ENCODE data around the gene CREB5. TPM values are rescaled to one million over a fixed set of nuclear protein-coding genes. Genes with fewer than 3 reads are reported as not detected.

CREB5 gene
- total RNA-seq, 1 experiment from 2014 or later: 1.3 TPM

DNA sequence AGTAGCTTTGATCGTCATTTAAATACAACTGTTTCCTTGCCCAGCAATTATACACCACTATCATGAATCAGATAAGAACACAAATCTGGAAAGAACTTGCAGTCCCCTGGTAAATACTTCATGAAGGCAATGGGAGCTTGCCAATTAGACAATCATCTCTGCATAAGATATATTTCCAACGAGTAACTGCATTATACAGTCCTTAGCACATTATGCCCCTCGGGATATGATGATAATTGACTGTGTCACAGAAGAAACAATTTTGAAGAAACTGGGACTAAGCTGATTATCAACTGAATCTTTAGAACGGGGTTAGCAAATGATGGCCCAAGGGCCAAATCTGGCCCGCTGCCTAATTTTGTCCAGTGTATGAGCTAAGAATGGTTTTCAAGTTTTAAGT is 390.1 kb downstream of the CREB5 start:
- ChIA-PET CTCF (no interaction called here), POLR2A (no interaction called here)
- ATAC-seq (no peak), DNase-seq (ENCODE audit: low spot score) (no peak)
- TF ChIP-seq, protein P1, sequence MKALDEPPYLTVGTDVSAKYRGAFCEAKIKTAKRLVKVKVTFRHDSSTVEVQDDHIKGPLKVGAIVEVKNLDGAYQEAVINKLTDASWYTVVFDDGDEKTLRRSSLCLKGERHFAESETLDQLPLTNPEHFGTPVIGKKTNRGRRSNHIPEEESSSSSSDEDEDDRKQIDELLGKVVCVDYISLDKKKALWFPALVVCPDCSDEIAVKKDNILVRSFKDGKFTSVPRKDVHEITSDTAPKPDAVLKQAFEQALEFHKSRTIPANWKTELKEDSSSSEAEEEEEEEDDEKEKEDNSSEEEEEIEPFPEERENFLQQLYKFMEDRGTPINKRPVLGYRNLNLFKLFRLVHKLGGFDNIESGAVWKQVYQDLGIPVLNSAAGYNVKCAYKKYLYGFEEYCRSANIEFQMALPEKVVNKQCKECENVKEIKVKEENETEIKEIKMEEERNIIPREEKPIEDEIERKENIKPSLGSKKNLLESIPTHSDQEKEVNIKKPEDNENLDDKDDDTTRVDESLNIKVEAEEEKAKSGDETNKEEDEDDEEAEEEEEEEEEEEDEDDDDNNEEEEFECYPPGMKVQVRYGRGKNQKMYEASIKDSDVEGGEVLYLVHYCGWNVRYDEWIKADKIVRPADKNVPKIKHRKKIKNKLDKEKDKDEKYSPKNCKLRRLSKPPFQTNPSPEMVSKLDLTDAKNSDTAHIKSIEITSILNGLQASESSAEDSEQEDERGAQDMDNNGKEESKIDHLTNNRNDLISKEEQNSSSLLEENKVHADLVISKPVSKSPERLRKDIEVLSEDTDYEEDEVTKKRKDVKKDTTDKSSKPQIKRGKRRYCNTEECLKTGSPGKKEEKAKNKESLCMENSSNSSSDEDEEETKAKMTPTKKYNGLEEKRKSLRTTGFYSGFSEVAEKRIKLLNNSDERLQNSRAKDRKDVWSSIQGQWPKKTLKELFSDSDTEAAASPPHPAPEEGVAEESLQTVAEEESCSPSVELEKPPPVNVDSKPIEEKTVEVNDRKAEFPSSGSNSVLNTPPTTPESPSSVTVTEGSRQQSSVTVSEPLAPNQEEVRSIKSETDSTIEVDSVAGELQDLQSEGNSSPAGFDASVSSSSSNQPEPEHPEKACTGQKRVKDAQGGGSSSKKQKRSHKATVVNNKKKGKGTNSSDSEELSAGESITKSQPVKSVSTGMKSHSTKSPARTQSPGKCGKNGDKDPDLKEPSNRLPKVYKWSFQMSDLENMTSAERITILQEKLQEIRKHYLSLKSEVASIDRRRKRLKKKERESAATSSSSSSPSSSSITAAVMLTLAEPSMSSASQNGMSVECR (CRISPR knock-in tag; IDR thresholded peaks at IDR 0.05; ENCODE audit: borderline replicate concordance): no peak
- TF ChIP-seq TEAD1 (CRISPR knock-in tag; IDR thresholded peaks at IDR 0.05) (no peak), GABPB1 (CRISPR knock-in tag; IDR thresholded peaks at IDR 0.05) (no peak), NFATC4 (CRISPR knock-in tag; IDR thresholded peaks at IDR 0.05) (no peak), GRHL2 (CRISPR knock-in tag; IDR thresholded peaks at IDR 0.05; ENCODE audit: insufficient replicate concordance, severe bottlenecking) (no peak), ZNF671 (CRISPR knock-in tag; IDR thresholded peaks at IDR 0.05) (no peak), ZNF423 (CRISPR knock-in tag; IDR thresholded peaks at IDR 0.05) (no peak), SMAD4 (CRISPR knock-in tag; IDR thresholded peaks at IDR 0.05) (no peak), TP53 (CRISPR knock-in tag; IDR thresholded peaks at IDR 0.05) (no peak), CBFB (CRISPR knock-in tag; IDR thresholded peaks at IDR 0.05; ENCODE audit: low read depth) (no peak)
- TF ChIP-seq, protein P2, sequence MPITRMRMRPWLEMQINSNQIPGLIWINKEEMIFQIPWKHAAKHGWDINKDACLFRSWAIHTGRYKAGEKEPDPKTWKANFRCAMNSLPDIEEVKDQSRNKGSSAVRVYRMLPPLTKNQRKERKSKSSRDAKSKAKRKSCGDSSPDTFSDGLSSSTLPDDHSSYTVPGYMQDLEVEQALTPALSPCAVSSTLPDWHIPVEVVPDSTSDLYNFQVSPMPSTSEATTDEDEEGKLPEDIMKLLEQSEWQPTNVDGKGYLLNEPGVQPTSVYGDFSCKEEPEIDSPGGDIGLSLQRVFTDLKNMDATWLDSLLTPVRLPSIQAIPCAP (CRISPR knock-in tag; IDR thresholded peaks at IDR 0.05): no peak
- TF ChIP-seq, protein P3, sequence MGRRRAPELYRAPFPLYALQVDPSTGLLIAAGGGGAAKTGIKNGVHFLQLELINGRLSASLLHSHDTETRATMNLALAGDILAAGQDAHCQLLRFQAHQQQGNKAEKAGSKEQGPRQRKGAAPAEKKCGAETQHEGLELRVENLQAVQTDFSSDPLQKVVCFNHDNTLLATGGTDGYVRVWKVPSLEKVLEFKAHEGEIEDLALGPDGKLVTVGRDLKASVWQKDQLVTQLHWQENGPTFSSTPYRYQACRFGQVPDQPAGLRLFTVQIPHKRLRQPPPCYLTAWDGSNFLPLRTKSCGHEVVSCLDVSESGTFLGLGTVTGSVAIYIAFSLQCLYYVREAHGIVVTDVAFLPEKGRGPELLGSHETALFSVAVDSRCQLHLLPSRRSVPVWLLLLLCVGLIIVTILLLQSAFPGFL (CRISPR knock-in tag; IDR thresholded peaks at IDR 0.05; ENCODE audit: borderline replicate concordance): no peak
- TF ChIP-seq, protein P4, sequence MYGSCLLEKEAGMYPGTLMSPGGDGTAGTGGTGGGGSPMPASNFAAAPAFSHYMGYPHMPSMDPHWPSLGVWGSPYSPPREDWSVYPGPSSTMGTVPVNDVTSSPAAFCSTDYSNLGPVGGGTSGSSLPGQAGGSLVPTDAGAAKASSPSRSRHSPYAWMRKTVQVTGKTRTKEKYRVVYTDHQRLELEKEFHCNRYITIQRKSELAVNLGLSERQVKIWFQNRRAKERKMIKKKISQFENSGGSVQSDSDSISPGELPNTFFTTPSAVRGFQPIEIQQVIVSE (CRISPR knock-in tag; IDR thresholded peaks at IDR 0.05; ENCODE audit: borderline replicate concordance): no peak
- Mint-ChIP-seq H3K4me1 (no peaks in the 10 kb centered on the region), H3K36me3 (no peaks in the 10 kb centered on the region), H3K4me3 (no peak overlapping the region), H3K27ac (no peak overlapping the region), H3K27me3 (ENCODE audit: low read depth) (no peaks in the 10 kb centered on the region), H3K9me3 (no peaks in the 10 kb centered on the region)

GRCh38 chr7:28804157-28804556 is 391.8 kb downstream of the CREB5 start:
- ChIA-PET CTCF (no interaction called here), POLR2A (no interaction called here)
- Mint-ChIP-seq H3K4me3 (no peak overlapping the region), H3K27ac (no peak overlapping the region), H3K27me3 (ENCODE audit: low read depth) (no peaks in the 10 kb centered on the region), H3K4me1 (peaks cover 5% of the 10 kb centered on the region), H3K9me3 (no peaks in the 10 kb centered on the region), H3K36me3 (no peaks in the 10 kb centered on the region)
- ATAC-seq: no peak
- DNase-seq (ENCODE audit: low spot score): no peak
- no peak for TF ChIP-seq NFATC4 (CRISPR knock-in tag; IDR thresholded peaks at IDR 0.05)
- no peak for TF ChIP-seq ZNF219 (CRISPR knock-in tag; IDR thresholded peaks at IDR 0.05; ENCODE audit: borderline replicate concordance)
- TF ChIP-seq ZNF263 (CRISPR knock-in tag; IDR thresholded peaks at IDR 0.05; ENCODE audit: low read depth): no peak
- no peak for TF ChIP-seq OVOL2 (CRISPR knock-in tag; IDR thresholded peaks at IDR 0.05; ENCODE audit: borderline replicate concordance)
- TF ChIP-seq SOX15 (CRISPR knock-in tag; IDR thresholded peaks at IDR 0.05): no peak
- no peak for TF ChIP-seq ERG (CRISPR knock-in tag; IDR thresholded peaks at IDR 0.05)
- TF ChIP-seq CREB1 (CRISPR knock-in tag; IDR thresholded peaks at IDR 0.05): no peak
- TF ChIP-seq GTF2I (CRISPR knock-in tag; conservative IDR thresholded peaks at IDR 0.05): no peak
- TF ChIP-seq ELF4 (CRISPR knock-in tag; IDR thresholded peaks at IDR 0.05; ENCODE audit: low read depth): no peak
- TF ChIP-seq, protein P5, sequence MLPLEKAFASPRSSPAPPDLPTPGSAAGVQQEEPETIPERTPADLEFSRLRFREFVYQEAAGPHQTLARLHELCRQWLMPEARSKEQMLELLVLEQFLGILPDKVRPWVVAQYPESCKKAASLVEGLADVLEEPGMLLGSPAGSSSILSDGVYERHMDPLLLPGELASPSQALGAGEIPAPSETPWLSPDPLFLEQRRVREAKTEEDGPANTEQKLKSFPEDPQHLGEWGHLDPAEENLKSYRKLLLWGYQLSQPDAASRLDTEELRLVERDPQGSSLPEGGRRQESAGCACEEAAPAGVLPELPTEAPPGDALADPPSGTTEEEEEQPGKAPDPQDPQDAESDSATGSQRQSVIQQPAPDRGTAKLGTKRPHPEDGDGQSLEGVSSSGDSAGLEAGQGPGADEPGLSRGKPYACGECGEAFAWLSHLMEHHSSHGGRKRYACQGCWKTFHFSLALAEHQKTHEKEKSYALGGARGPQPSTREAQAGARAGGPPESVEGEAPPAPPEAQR (CRISPR knock-in tag; IDR thresholded peaks at IDR 0.05): no peak
- TF ChIP-seq E2F5 (CRISPR knock-in tag; IDR thresholded peaks at IDR 0.05): no peak
- no peak for TF ChIP-seq ZNF416 (CRISPR knock-in tag; IDR thresholded peaks at IDR 0.05)
- TF ChIP-seq ZNF512 (CRISPR knock-in tag; IDR thresholded peaks at IDR 0.05; ENCODE audit: borderline replicate concordance): no peak
- TF ChIP-seq ETV6 (CRISPR knock-in tag; IDR thresholded peaks at IDR 0.05): no peak
